DMS153 treated with DMSO at 0.1 percent for 48 hours (cell line): Measurements from ENCODE around the gene KLHL18.

ENCODE experiments used
- DNase-seq: peaks from one replicate; lab custom pipeline; 2025; ENCODE audit not compliant: unreplicated experiment; lab: John Stamatoyannopoulos, UW

Gene KLHL18

DNA sequence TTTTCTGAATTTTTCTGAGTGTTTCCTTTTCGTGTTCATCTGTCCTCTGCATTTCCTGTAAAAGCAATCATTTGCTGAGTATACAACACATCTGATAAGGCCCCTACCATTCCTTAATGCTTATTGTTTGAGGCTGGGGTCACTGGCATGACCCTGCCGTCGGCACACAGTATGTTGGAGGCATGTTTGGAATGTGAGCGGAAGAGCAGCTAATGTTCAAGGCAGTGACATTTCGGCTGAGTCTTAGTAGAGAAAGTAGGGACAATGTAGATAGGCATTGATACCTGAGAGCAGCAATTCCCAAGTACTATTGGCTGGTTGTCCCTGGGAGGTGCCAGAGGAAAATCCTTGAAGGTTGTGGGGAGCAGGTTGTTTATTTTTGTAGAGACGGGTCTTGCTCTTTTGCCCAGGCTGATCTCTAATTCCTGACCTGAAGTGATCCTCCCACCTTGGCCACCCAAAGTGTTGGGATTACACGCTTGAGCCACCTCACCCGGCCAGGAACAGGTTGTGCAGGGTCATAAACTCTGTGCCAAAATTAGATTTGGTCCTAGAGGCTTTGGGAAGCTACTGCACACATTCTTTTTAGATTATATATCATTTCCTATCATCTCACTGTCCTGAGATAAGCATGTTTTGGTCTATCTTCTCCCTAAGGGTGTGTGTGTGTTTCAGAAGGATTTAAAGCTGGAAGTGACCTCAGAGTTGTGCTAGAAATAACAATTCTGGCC lies 111.6 kb downstream of the KLHL18 start:
- no peak for DNase-seq

DNA sequence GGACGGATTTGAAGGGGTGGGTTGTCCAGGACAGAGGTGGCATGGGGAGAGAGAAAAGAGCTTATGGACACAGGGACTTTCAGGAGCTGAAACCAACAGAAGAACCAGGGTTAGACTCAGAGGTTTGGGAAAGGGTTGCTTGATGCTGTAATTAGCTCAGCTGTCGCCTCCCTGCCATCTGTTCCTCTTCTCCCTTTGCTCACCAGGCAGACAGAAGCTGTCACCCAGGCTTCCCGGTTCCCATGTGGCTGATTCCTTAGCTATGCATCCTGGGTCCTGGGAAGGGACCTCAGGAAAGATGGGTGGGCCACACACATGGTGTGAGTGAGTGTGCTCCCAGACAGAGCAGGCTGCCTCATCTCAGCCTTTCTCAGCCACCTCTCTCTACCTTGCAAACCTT lies 112.1 kb downstream of the KLHL18 start:
- DNase-seq = no peak
